ENCODE data around the gene SETD1B. TPM values are rescaled to one million over a fixed set of nuclear protein-coding genes. Genes with fewer than 3 reads are reported as not detected.

The SETD1B gene
- total and polyA plus RNA-seq, 12 donors: 2.1 to 27.3 (median 11.9) TPM

DNA sequence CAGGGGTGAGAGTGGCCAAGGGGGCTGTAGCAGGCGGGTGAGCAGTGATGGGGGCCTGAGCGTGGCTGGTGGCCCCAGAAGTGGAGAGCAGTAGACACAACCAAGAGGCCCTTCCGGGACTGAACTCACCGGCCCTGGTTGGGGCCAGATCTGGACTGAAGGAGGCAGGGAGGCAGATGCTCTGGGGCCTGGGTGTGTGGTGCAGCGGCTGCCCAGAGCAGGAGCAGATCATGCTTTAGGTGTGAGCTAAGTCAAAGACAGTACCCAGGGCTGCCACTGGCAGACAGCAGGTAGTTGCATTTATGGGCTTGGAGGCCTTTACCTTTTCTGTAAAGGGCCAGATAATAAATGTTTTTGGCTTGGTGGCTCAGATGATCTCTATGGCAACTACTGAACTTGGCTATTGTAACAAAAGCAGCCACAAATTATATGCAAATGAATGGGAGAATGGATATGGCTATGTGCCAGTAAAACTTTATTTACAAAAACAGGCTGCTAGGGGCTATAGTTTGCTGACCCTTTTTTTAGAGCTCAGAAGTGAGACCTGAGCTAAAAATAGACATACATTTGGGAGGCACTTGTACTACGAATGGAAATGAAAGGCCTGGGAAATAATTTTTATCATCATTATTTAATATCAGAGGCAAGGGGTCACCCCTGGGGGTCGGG lies 25.6 kb downstream of the SETD1B start:
- peaks cover 0 to 65% of the 10 kb centered on the region in 2 donors for H3K36me3 ChIP-seq (replicated peaks in 1 of 2)
- WGBS, 4 donors: 82 to 85% (median 83%) methylated on average over 4 to 7 of the region's 7 CpGs
- H3K9me3 ChIP-seq (replicated peaks in 1 of 3): no peaks in the 10 kb centered on the region
- H3K27me3 ChIP-seq: no peaks in the 10 kb centered on the region
- no peak overlapping the region for H3K4me3 ChIP-seq
- peak overlapping the region in 1 of 5 donors; percentile 17 for H3K27ac ChIP-seq
- H3K4me1 ChIP-seq (replicated peaks in 1 of 2): no peaks in the 10 kb centered on the region
- peak in 1 of 7 donors; percentile 54 for DNase-seq
- TF ChIP-seq POLR2A (IDR thresholded peaks at IDR 0.05): no peak
- TF ChIP-seq, protein P1, sequence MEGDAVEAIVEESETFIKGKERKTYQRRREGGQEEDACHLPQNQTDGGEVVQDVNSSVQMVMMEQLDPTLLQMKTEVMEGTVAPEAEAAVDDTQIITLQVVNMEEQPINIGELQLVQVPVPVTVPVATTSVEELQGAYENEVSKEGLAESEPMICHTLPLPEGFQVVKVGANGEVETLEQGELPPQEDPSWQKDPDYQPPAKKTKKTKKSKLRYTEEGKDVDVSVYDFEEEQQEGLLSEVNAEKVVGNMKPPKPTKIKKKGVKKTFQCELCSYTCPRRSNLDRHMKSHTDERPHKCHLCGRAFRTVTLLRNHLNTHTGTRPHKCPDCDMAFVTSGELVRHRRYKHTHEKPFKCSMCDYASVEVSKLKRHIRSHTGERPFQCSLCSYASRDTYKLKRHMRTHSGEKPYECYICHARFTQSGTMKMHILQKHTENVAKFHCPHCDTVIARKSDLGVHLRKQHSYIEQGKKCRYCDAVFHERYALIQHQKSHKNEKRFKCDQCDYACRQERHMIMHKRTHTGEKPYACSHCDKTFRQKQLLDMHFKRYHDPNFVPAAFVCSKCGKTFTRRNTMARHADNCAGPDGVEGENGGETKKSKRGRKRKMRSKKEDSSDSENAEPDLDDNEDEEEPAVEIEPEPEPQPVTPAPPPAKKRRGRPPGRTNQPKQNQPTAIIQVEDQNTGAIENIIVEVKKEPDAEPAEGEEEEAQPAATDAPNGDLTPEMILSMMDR (IDR thresholded peaks at IDR 0.05): no peak
- intact Hi-C loops (cut with DNase I): no loop called here

DNA sequence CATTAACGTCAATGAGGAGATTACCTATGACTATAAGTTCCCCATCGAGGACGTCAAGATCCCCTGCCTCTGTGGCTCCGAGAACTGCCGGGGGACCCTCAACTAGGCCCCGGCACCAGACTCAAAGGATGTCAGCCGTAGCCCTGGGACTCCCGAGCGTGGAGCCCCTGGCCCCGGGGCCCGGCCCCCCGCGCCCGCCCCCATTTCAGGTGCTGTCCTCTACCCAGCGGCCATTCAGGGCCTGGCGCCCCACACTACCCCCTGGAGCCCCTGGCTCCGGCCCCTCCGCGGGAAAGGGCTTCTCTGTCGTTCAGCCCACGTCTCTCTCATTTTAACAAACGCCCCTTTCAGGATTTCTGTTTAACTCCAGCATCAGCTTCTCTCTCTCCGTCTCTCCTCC lies 26.3 kb downstream of the SETD1B start:
- no peak for TF ChIP-seq POLR2A (IDR thresholded peaks at IDR 0.05)
- TF ChIP-seq, protein P1 (IDR thresholded peaks at IDR 0.05): no peak
- no peaks in the 10 kb centered on the region for H3K4me1 ChIP-seq (replicated peaks in 1 of 2)
- no peaks in the 10 kb centered on the region for H3K9me3 ChIP-seq (replicated peaks in 1 of 3)
- peaks cover 0 to 64% of the 10 kb centered on the region in 2 donors for H3K36me3 ChIP-seq (replicated peaks in 1 of 2)
- 88 to 93% (median 90%) methylated on average over 7 to 23 of the region's 23 CpGs for WGBS, 4 donors
- no peak overlapping the region for H3K27ac ChIP-seq
- intact Hi-C loops (cut with DNase I): no loop called here
- no peak for DNase-seq
- H3K27me3 ChIP-seq: no peaks in the 10 kb centered on the region
- no peak overlapping the region for H3K4me3 ChIP-seq

DNA sequence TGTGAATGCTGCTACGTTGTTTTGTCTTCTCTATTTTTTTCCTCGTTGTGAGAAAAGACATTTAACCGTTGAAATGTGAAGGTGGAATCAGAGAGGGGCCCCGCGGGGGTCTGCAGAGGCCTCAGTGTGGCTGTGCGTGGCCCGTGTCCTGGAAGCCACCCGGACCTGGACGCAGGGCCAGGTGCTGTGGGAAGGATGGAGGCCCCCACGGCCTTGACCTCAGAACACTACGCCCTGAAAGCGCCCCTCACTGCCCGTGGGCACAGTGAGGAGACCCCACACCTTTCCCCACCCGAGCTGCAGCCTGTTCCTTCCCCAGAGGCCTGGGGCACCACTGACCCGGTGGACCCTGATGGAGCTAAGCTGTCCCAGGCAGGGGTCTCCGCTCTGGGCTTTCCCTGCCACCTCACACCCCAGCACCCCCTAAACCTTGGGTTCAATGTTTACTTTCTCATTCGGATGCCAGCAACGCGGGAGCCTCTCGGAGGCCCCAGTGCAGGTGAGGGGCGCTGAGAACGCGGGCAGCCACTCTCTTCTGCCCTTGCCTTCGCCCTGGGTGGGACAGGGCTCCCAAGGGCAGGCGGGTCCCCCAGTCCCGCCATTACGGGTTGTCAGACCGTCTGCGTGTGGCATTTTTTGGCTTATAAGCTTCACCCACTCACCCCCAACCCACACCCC lies 26.9 kb downstream of the SETD1B start:
- Histone ChIP-seq H3K27me3 (no peaks in the 10 kb centered on the region), H3K4me3 (no peak overlapping the region), H3K4me1 (replicated peaks in 1 of 2) (no peaks in the 10 kb centered on the region), H3K27ac (no peak overlapping the region), H3K36me3 (replicated peaks in 1 of 2) (peaks cover 0 to 64% of the 10 kb centered on the region in 2 donors), H3K9me3 (replicated peaks in 1 of 3) (no peaks in the 10 kb centered on the region)
- no peak for DNase-seq
- intact Hi-C loops (cut with DNase I): no loop called here
- WGBS, 4 donors: 78 to 88% (median 84%) methylated on average over 16 to 29 of the region's 29 CpGs
- TF ChIP-seq POLR2A (IDR thresholded peaks at IDR 0.05): no peak
- TF ChIP-seq, protein P1 (IDR thresholded peaks at IDR 0.05): no peak

DNA sequence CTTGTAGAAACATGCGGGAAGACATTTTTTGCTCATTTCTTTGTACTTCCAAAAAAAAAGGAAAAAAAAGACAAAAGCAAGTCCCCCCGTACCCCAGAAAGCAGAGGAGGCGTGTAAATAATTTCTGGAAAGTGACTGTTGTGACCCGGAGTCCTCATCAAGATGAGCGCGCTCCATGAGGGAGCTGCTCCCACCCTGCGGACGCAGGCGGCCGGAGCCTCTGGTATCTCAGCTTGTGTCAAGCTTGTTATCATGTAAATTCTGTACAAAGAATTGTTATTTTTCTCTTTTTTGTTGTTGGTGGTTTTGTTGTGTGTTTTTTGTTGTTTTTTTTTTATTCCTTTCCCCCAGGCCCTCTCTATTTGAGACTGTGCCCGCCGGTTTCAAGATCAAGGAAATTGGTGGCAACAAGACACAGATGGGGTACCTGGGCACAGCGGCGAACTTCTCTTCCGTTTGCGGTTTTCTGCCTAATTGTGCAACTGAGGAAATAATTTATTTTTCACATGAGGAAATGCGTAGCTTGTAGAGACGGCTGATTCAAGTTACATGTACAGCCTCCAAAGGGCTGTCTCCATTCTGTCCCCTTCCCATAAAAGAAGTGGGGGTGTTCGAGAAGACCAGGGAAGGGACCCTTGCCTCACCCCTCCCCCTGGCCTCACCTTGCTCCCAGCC lies 27.9 kb downstream of the SETD1B start:
- Histone ChIP-seq H3K27ac (no peak overlapping the region), H3K36me3 (replicated peaks in 1 of 2) (peaks cover 0 to 58% of the 10 kb centered on the region in 2 donors), H3K4me3 (no peak overlapping the region), H3K27me3 (no peaks in the 10 kb centered on the region), H3K9me3 (replicated peaks in 1 of 3) (no peaks in the 10 kb centered on the region), H3K4me1 (replicated peaks in 1 of 2) (no peaks in the 10 kb centered on the region)
- no peak for DNase-seq
- TF ChIP-seq, protein P1 (IDR thresholded peaks at IDR 0.05): no peak
- no peak for TF ChIP-seq POLR2A (IDR thresholded peaks at IDR 0.05)
- 88 to 91% (median 90%) methylated on average over 19 of the region's 19 CpGs for WGBS, 4 donors
- intact Hi-C loops (cut with DNase I): no loop called here

All from adrenal gland (tissue), 12 donors.